NCI-H2029 treated with DMSO at 0.1 percent for 48 hours (cell line): ENCODE data around the gene PCID2.

Experiments used
- DNase-seq: peaks from one replicate; lab custom pipeline; 2025; lab: John Stamatoyannopoulos, UW

The PCID2 gene

DNA sequence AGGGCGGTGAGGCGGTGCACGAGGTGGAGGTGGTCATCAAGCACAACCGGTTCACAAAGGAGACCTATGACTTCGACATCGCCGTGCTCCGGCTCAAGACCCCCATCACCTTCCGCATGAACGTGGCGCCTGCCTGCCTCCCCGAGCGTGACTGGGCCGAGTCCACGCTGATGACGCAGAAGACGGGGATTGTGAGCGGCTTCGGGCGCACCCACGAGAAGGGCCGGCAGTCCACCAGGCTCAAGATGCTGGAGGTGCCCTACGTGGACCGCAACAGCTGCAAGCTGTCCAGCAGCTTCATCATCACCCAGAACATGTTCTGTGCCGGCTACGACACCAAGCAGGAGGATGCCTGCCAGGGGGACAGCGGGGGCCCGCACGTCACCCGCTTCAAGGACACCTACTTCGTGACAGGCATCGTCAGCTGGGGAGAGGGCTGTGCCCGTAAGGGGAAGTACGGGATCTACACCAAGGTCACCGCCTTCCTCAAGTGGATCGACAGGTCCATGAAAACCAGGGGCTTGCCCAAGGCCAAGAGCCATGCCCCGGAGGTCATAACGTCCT lies 59.4 kb downstream of the PCID2 start:
- no peak for DNase-seq

DNA sequence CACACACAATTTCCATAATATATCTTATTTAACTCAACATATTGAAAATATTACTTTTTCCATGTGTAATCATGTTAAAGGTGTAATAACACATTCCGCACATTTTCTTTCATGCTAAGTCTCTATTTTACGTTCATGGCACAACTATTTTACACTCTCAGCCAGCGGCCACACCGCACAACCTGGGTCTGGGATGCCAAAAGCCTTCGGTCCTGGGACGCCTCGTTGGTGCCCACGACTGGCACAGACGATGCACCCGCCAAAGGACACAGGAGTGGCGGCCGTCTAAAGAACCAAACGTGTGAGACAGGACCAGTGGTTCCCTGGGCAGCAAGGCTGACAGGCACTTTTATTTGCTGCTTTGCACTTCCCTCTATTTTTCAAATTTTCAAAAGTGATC lies 60.1 kb downstream of the PCID2 start:
- no peak for DNase-seq

DNA sequence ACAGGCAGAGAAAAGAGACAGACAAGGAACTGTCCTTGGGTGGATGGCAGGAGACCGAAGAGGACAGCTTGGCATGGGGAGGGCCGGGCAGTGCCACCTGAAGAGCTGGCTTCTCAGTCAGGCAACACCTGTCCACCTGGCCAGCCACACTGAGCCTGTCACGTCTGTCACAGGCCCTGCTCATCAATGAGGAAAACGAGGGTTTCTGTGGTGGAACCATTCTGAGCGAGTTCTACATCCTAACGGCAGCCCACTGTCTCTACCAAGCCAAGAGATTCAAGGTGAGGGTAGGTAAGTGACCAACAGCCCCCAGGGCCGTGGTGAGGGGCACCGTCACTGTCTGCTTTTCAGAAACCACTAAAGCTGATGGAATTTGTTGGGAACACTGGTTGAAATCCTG lies 61.3 kb downstream of the PCID2 start:
- DNase-seq = no peak

DNA sequence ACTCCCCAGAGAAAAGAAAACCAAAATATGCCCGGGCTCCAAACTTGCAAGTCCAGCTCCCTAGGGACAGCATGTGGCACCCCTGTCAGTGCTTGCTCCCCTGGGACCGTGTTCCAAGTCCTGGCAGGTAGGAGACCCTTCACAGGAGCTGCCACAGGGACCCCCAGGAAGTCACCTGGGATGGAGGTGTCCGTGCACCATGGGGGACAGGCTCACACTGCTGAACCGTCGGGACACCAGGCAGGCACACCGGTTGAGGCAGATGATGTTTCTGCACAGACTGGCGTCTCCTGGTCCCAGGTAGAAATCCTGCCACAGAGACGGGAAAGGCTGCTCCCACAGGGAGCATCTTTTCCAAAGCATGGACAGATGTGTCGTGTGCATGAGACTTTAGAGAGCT lies 61.7 kb downstream of the PCID2 start:
- no peak for DNase-seq

DNA sequence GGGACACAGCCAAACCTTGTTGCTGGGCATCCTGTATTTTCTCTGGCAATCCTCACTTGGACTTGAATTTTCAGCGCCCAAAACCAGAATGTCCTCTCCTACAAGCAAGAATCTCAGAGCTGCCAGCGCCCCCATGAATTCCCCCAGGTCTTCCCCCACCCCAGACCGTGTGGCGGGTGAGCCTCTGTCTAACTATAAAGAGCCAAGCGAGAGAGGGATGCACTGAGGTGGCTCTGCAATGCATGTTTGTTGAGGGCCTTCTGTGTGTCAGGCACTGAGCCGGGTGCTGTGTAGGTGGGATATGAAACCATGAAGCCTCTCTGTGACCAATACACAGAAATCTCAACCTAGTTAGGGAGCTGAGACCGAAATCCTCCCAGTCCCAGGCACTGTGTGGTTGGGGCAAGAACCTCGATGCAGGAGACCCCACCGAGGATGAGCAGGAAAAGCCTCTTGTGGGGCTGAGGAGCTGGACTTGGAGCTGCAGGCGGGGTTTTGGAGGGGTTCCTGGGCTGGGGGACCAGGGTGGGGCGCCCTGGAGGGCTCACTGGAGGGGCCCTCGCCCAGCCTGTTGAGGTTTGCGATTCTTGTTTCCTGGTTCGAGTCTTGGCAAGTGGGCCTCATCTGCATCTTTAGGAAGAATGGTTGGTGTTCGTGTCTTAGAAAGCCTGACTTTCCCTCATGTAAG lies 62.4 kb downstream of the PCID2 start:
- no peak for DNase-seq

DNA sequence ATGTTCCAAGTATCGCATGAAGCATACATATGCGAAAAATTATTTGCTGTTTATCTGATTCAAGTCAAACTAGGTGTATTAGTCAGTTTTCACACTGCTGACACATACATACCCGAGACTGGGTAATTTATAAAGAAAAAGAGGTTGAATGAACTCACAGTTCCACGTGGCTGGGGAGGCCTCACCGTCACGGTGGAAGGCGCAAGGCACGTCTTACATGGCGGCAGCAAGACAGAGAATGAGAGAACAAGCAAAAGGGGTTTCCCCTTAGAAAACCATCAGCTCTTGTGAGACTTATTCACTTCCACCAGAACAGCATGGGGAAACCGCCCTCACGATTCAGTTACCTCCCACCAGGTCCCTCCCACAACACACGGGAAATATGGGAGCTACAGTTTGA lies 63.0 kb downstream of the PCID2 start:
- DNase-seq = no peak

DNA sequence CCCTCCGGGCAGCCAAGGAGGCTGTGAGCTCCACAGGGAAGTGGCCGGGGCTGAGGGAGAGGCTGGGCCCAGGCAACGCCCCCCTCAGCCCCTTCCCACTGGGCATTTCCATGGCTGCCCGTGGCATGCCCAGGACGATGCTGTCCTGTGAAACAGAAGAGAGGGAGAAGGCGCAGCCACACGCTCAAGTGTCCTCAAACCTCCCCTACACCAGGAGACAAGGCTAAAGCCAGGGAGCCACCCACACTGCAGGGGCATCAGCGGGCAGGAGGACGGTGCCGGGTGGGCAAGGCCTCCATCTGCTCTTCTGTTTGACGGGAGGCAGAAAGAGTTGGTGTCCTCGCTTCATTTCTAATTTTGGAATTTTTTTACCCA lies 64.2 kb downstream of the PCID2 start:
- DNase-seq = no peak

DNA sequence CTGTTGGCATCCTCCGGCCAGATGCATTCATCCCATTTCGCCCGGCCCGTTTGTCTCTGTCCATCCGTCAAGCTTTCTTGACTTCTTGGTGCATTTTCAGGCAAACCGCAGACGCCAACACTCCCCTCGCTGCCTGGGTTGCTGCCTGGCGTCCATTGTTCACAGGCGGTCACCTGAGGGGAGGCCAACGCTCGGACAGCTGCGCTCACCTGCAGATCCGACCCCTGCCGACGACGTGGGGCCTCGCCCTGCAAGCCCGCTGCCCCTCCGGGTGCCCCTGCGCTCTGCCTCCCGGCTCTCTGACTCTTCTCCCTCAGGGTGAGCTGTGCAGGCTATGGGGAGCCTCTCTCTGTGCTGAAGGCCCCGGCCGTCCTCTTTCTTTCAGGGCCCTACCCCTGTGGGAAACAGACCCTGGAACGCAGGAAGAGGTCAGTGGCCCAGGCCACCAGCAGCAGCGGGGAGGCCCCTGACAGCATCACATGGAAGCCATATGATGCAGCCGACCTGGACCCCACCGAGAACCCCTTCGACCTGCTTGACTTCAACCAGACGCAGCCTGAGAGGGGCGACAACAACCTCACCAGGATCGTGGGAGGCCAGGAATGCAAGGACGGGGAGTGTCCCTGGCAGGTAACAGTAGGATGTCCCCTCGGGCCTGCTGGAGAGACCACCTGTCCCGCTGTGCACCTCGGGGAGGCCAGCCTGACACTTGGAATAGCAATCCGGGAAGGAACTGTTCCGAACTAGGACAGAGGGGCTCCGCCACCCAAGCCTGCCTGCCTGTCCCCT lies 64.8 kb downstream of the PCID2 start:
- no peak for DNase-seq

DNA sequence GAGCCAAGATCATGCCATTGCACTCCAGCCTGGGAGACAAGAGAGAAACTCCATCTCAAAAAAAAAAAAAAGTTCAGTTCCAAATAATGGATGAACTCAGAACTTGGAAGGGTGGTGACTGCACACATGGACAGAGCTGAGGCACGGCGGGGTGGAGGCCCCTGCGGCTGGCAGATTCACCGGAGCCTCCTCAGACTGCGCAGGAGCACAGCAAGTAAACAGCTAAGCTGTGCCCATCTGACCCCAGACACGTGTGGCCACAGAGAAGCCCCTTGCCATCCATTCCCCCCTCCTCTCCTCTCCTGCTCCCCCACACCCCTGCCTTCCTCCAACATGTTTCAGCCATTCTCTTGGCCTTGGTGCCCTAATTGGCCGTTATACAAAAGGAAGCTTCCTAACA lies 65.6 kb downstream of the PCID2 start:
- DNase-seq = no peak

DNA sequence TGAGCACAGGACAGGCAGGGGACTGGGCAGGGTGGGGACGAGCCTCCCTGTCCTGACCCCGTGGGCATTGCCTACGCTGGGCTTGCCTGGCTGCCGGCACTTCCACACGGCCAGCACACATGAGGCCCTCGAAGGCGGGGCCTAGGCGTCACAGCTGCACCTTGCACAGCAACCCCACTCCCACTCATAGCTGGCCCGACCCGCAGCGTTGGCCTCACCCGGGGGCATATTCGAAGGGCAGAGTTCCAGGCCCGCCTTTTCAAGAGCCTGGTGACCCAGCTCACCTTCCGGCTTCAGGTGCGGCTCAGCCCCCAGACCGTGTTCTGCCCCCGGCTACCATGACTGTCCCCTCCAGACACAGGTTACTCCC lies 66.9 kb downstream of the PCID2 start:
- DNase-seq = no peak

DNA sequence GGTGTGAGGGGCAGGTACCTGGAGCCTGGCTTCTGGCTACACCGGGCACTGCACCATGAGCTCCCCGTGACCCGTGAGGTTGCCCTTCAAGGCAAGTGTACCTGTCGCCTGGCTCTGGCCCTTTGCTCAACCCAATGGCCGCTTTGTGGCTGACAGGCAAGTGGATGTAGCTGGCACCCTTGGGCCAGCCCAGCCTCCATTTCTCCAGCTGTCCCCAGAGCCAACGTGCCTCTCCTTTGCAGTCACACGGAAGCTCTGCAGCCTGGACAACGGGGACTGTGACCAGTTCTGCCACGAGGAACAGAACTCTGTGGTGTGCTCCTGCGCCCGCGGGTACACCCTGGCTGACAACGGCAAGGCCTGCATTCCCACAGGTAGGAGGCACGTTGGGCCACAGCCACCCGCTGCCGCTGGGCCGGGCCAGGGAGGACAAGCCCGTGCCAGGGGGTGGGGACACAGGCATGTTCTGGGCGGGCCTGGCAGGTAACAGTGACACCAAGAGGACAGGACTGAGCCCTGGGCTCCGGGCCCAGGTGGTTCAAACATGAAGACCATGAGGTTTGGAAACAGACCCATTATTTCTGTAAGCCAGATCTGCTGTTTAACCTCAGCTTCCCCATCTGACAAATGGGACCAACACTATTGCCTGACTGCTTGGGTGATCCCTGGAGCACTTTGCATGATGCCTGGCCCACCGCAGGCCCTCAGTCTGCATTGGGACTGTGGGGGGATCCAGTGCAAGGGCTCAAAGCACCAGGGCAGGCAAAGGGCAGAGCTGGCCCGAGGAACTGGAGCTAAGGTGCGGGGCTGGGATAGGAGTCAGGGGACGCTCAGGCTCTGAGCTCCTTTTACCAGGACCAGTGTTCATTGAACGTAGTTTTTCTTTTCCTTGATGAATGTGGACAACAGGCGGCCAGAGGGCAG lies 67.5 kb downstream of the PCID2 start:
- no peak for DNase-seq

DNA sequence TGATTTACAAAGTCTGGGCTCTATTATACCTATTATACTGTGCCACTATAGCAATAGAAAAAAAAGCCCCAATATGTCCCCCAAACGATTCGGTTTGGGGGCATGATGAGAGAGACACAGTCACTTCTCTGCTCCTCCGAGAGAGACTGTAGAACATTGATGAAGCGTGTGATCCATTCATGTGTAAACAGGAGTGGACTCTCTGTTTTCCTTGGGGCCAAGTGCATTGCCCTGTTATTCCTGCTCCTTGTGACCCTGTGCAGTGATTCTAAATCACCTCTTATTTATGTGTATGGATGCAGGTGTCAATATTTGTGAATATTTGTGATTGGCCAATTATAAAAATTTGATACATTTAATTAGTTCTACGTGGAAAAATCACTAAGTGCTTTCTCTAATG lies 68.9 kb downstream of the PCID2 start:
- no peak for DNase-seq

DNA sequence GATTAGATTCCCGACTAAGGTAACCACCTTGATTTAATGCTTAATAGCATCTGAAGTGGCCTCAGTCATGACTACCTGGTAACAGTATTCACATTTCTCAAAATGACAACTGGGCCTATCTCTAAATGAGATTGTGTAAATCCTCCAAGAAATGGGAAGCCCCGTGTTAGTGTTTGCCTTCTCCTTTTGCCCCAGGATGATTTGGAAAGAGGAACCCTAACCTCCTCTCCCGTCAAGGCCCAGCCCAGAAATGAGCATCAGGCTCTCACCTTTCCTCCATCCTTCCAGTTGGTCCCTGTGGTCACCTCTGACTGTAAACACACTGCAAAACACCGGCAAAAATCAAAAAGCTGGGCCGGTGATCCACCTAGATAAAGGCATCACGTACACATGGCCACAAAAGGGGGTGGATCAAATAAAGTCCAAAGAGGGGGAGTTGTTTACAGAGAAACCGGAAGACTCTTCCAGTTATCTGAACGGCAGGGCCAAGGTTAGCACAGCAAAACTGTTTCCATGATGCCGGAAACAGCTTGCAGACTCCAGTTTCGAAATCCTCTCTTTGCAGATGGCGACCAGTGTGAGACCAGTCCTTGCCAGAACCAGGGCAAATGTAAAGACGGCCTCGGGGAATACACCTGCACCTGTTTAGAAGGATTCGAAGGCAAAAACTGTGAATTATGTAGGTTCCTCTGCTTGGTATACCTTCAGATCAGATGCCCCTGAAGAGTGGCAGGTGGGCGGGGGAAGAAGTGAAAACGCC lies 69.5 kb downstream of the PCID2 start:
- no peak for DNase-seq

DNA sequence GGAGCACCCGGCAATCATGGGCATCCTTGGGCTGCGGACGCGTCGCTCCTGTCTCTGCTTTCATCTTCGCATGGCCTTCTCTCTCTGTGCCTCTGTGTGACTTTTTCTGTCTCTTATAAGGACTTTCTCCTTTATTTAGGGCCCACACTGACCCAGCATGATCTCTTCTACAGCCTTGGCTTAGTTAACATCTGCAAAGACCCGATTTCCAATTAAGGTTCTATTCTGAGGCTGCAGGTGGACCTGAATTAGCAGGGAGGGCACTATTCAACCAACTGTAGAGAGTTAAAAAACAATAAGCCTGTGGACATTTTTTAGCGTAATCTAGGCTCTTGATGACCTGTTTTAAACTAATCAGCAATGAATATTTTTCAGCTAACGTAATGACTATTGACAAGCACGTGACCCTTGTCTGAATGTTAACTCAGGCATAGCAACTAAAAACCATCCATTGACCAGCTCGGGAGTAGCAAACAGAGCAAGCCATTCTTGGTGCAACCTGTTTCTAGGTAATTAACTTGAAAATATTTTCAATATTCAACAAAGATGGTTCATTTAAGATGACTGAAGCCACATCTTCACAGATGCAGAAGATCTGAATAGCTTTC lies 70.7 kb downstream of the PCID2 start:
- no peak for DNase-seq

DNA sequence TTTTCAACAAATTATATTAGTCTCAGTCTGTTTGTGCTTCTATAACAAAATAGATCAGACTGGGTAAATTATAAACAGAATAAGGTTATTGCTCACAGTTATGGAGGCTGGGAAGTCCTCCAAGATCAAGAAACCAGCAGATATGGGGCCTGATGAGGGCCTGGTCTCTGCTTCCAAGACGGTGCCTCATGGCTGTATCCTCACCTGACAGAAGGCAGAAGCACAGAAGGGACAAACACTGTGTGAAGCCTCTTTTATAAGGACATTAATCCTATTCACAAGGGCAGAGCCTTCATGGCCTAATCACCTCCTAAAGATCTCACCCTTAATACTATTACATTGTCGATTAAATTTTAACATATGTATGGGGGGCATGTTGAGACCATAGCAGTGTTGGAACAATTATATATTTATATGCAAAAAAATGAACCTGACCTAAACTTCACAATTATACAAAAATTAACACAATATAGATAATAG lies 73.1 kb downstream of the PCID2 start:
- DNase-seq = no peak

DNA sequence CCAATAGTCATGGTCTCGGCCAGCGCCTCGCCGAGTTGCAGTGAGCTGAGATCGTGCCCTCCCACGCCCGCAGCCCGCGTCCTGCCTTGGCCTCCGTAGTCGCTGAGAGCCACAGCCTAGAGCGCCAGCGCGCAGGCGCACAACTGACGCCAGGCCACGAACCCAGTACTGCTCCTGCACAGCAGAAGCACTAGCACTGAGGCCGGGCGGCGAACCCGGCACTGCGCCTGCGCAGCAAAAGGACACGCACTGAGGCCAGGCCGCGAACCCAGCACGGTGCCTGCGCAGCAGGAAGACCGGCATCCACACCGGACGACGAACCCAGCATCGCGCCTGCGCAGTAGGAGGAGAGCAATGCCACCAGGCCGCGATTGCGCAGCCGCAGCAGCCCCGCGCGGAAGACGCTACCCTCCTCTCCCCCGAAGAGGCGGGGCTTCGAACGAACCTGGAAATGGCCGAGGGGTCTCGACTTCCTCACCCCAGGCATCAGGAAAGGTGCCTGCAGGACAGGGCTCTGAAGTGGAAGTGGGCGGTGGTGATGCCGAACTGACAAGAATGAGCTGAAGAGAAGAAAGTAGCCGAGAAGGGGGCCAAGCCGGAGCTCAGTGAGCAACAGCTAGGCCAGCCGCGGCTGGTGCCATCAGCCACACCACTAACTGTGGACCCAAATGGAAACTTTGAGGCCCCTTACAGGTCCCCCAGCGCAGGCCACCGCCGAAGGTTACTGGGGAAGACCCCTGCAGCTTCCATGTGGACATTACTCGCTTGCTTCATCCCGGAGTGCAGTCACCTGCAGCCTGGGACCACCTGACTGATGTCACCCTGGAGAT lies 78.3 kb downstream of the PCID2 start:
- DNase-seq = no peak

DNA sequence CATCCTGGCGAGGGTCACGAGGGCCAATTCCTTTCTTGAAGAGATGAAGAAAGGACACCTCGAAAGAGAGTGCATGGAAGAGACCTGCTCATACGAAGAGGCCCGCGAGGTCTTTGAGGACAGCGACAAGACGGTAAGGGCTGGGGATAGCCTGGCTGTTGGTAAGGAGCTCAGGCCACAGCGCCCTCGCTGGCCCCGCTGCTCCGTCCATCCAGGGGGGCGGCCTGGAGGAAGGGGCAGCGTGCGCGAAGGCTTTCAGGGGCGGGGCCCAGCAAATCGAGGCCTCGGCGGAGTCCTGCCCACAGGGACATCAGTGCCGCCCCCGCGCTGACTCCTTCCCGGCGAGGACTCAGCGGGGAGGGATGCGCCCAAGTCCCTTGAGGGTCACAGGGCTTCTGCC lies 79.0 kb downstream of the PCID2 start:
- no peak for DNase-seq
